Tibial nerve (tissue), 4 donors: ENCODE data around the gene TET2.

Experiments
- CTCF ChIP-seq, 5 experiments: fragments of 200-600 bp in 3 of 5; fragments of 450-650 bp in 2 of 5; sonication (generic) in 3 of 5; IDR thresholded peaks; one replicate each; pipeline ENCODE4 v1.5.1; 2016 to 2019; ENCODE audit warnings: antibody characterized with exemption in 5 of 5, mild to moderate bottlenecking in 3 of 5, moderate library complexity in 2 of 5
- EP300 ChIP-seq, 2 donors: sonication (generic); formaldehyde crosslinking; IDR thresholded peaks; one replicate each; pipeline ENCODE4 v1.6.1; 2017; ENCODE audit warnings: antibody characterized with exemption in 2 of 2, mild to moderate bottlenecking in 1 of 2
- POLR2A ChIP-seq, 2 donors: fragments of 450-650 bp; IDR thresholded peaks; one replicate each; pipeline ENCODE4 v1.6.1; 2017; ENCODE audit warnings: antibody characterized with exemption in 2 of 2, mild to moderate bottlenecking in 2 of 2, moderate library complexity in 2 of 2

- TF ChIP-seq CTCF (IDR thresholded peaks at IDR 0.05) (no peak), POLR2A (IDR thresholded peaks at IDR 0.05) (no peak), EP300 (IDR thresholded peaks at IDR 0.05) (no peak)
Measured at GRCh38 chr4:105230287-105230686, 83.6 kb downstream of the TET2 start.
